Hematopoietic multipotent progenitor cell treated with erythropoietin and hydrocortisone succinate and interleukin-3 and kit ligand, for 15 days (in vitro differentiated cells): Measurements from ENCODE around the gene FIGNL2.
"Not testable (repeated sequence)": the region's sequence is repeated elsewhere in the genome, so short reads cannot be mapped to it uniquely, and the experiment has no call there.

ENCODE experiments used
- DNase-seq: peaks from one replicate; pipeline ENCODE4 v3.0.0-alpha.2; 2015; ENCODE audit warnings: low spot score

Gene FIGNL2

GRCh38 chr12:51834411-51834810 is 14.1 kb downstream of the FIGNL2 start:
- no peak for DNase-seq

- no peak for DNase-seq
Measured at GRCh38 chr12:51833448-51834227, 14.9 kb downstream of the FIGNL2 start.

DNA sequence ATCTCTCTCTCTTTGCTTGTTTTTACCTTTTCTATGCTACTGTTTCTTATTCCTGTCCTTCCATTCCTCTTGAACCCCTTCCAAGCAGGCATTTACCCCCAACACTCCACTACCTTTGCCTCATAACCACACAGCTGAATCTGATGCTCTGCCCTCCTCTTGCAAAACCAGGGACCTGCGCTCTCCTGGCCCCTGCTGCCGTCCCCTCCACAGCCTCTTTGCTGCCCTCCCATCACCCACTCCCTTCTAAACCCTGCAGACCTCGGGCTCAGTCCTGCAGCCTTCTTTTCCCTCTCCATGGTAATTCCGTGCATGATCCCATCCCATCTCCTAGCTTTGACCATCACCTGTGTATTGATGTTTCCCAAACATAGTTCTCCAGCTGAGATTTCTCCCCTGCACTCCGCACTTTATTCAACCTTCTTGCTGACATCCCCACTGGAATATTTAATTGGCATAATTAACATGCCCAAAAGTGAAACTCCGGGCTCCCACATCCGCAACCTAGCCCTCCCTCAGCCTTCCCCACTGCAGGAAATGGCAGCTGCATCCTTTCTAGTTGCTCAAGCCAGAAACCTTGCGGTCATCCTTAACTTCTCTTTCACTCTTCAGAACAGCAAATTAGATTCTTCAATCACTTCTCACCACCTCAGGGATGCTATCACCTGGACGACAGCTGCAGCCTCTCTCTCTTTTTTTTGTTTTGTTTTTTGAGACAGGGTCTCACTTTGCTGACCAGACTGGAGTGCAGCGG is 16.0 kb downstream of the FIGNL2 start:
- no peak for DNase-seq

DNA sequence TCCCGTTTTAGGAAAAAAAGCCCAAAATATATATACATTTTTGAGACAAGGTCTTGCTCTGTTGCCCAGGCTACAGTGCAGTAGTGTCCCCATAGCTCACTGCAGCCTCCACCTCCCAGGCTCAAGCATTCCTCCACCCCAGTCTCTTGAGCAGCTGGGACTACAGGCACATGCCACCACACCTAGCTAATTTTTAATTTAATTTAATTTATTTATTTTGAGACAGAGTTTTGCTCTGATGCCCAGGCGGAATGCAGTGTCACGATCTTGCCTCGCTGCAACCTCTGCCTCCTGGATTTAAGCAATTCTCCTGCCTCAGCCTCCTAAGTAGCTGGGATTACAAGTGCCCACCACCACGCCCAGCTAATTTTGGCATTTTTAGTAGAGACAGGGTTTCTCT is 16.7 kb downstream of the FIGNL2 start:
- not testable (repeated sequence) for DNase-seq

- DNase-seq, result no peak
Measured at GRCh38 chr12:51829641-51830040, 18.9 kb downstream of the FIGNL2 start.

- DNase-seq, result no peak
Measured at GRCh38 chr12:51829011-51829481, 19.5 kb downstream of the FIGNL2 start.

DNA sequence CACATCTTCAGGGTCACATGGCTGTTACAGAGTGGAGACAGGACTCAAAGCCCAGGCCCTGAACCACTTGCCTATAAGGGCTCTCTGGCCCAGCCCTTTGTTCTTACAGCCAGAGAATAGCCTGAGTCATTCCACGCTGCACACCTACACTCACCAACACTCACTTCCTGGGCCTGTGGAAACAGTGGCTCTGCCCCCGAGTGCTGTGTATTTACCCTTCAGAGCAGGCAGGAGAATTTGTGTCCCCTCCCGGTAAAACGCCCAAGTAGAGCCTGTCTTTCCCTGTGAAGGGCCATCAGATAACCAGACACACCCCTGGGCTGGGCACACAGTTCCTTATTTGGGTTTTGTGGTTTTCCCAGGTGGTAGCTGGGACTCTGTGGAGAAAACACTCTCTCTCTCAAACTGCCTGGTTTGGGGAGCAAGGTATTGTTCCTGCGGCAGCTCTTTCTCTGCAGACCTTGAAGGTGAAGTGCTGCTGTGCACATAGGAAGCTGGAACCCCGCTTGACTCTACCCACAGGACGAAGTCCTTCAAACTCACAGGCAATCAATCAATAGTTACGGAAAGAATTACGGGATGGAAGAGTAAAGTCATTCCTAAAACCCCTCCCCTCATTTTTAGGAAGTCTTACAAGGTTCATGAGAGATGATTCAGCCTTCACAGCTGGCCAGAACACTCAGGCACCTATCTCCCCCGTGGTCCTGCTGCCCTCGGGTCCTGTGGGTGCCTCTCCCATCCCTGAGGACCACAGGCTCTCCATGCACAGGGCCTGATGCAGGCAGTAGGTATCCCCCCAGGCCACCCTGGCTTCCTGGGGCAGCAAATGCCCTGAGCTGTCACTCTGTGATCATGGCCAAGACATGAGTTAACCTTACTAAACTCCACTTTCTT is 20.3 kb downstream of the FIGNL2 start:
- no peak for DNase-seq

DNA sequence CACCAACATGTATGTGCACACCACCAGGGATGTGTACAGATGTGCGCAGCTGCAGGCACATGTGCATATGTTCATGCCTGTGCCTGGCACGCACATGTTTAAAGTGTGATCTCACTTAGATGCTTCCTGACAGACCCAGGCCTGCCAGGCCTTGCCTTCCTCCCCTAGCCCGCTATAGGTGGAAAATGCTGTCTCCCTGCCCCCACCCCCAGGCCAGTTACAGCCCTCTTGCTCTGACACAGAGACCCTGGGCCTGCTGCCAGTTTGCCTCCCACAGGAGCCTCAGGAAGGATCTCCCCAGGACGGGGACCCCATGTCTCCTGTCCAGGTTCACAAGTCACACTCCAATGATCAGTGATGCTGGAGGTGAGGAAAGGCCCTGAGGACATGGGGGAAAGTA is 21.6 kb downstream of the FIGNL2 start:
- DNase-seq, result no peak

GRCh38 chr12:51825216-51825615 is 23.3 kb downstream of the FIGNL2 start:
- no peak for DNase-seq

DNA sequence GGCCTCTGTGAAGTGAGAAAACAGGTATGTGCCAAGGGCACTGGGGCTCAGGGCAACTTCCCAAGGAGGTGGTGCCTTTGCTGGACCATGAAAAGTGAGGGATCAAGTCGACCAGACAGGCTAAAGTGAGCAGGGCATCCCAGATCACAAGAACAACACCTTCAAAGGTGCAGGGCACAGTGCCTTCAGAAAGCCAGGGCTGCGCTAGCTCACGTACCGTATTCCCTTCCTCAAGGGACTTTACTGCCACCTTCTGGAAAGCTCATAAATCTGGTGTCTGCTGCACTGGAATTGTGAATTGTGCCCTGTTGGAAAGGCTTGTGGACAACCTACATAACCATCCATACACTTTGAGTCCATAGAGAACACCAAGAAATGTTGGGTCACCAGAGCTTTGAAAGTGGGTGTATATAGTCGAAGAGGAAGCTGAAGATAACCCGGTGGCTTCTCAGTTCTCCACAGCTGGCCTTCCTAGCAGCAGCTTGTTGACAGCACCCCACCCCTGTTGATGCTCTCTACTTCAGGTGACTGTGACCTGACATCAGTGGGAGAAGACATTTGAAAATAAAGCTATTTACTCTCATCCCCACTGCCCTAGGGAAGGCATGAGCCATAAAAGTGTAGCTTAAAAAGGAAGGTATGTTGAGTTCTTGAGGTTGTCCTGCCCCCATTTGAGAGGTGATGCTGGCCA is 24.5 kb downstream of the FIGNL2 start:
- DNase-seq, result peak; percentile 3

- DNase-seq, result no peak
Measured at GRCh38 chr12:51822956-51823355, 25.6 kb downstream of the FIGNL2 start.

DNA sequence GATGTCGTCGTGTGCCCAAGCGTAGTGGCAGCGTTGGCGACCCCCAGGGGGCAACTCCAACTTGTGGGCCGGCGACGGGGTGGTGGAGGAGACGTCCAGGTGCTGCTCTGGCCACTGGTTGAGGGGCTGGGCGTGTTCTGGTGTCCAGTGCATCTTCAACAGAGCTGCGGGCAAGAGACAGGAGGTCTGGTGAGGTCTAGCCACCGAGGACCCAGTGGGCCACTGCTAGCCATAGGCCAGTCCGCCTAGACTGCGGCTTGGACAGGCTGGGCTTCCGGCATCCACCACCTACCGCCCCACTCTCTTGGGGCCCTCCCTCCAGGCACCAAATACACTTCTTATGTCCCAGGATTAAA is 26.3 kb downstream of the FIGNL2 start:
- no peak for DNase-seq

DNA sequence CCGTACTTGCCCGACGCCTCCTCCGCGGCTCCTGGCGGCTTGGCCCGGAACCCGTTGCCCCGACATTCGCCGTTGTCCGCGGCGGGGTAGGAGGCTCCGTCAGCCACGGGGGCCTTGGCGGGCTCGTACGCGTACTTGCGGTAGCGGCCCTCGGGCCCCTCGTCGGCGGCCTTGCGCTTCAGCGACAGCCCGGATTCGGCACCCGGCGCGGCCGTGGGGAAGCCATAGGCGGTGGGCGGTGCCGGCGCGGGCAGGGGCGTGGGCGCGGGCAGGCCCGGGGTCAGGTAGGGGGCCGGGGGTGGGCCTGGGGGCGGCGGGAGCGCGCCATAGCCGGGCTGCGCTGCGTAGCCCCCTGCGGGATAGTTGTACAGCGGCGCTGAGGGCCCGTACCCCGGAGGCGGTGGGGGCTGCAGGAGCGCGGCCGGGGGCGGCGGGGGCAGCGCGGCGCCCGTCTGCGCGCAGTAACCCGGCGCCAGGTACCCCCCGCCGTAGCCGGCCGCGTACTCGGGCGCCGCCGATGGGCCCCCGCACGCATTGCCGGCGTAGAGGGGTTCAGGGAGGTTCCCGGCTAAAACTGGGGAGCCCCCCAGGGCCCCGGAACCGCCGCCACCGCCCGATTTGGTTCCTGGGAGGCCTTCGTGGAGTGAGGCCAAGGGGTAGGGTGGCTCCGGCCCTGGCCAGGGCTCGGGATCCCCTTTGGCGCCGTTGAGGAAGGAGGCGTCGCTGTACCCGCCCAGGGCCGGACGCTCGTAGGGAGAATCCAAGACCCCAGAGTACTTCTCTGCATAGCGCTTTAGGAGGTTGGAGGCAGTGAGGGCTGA is 26.9 kb downstream of the FIGNL2 start:
- DNase-seq, result no peak

GRCh38 chr12:51820526-51821439 is 27.7 kb downstream of the FIGNL2 start:
- DNase-seq, result no peak

- DNase-seq, result no peak
Measured at GRCh38 chr12:51819736-51820525, 28.6 kb downstream of the FIGNL2 start.

GRCh38 chr12:51818566-51819300 is 29.8 kb downstream of the FIGNL2 start:
- no peak for DNase-seq

- DNase-seq, result no peak
Measured at GRCh38 chr12:51818086-51818485, 30.4 kb downstream of the FIGNL2 start.
